Suppressor macrophage treated with lipopolysaccharide for 4 hours (primary cell): ENCODE measurements around the gene ZFTA.
"Not testable (repeated sequence)": the region's sequence is repeated elsewhere in the genome, so short reads cannot be mapped to it uniquely, and the experiment has no call there.

Experiments used
- DNase-seq: peaks from one replicate; pipeline ENCODE4 v3.0.0-alpha.2; 2020

Gene ZFTA

DNA sequence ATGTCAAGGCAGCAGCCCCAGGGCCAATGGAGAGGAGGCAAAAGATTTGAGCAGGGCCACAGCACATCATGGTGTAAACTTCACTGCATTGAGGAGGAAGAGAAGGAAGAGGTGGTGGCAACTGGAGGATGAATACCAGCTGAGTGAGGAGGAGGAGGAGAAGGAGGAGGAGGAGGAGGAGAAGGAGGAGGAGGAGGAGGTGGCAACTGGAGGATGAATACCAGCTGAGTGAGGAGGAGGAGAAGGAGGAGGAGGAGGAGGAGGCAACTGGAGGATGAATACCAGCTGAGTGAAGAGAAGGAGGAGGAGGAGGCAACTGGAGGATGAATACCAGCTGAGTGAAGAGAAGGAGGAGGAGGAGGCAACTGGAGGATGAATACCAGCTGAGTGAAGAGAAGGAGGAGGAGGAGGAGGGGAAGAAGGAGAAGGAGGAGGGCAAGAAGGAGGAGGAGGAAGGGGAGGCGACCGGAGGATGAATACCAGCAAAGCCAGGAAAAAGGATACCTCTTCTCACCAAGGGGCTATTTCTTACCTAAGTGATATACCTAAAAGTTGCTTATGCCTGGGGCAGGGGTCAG is 3.3 kb upstream of the ZFTA start:
- DNase-seq: not testable (repeated sequence)

DNA sequence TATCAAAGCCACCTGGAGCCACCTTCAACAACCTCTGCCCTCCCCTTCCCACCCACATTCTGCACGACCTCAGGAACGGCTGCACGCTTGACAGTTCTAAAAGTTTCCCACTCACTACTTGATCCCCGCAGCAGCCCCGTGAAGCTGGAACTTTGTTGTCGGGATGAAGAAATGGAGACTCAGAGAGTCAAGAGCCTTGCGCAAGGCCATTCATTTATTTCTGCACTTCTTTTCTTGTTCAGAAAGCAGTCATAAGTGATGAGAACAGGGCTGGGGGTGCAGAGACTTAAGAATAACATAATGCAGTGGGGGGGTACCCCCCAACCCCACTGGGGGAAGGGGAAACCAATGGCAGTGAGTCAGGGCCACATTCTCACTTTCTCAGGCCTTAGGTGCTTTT is 2.2 kb upstream of the ZFTA start:
- no peak for DNase-seq

DNA sequence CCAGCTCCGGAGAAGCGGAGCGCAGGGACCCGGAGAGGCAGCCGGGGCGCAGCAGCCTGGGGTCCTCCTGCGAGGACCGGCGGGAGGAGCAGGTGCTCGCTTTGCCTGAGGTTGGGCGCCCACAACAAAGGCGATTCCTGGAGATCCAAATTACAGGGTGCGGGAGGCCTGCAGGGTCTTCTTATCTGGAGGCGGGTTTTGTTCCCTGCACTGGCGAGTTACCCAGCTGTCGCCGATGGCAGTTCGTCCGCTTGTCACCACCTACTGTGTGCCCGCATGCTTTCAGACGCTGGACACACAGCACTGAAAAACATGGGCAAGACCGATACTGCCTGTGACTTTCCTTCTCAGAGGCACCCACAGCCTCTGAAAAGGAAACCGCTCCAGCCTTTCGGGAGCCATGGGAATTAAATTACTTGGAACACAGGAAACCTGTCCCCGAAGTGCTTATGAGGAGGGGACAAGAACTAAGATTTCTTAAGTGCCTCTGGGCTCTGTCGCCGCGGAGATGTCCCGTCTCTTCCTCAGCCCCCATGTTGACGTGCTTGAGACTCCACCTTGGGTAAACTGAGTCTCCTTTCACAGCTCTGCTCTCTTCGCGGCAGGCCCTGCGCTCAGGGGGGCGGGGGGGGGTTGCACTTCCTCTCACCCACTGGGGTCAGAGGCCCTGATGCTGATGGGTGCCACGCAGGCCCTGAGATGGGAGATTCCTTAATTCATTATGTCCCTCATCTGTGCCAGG is 1.3 kb upstream of the ZFTA start:
- DNase-seq: no peak

DNA sequence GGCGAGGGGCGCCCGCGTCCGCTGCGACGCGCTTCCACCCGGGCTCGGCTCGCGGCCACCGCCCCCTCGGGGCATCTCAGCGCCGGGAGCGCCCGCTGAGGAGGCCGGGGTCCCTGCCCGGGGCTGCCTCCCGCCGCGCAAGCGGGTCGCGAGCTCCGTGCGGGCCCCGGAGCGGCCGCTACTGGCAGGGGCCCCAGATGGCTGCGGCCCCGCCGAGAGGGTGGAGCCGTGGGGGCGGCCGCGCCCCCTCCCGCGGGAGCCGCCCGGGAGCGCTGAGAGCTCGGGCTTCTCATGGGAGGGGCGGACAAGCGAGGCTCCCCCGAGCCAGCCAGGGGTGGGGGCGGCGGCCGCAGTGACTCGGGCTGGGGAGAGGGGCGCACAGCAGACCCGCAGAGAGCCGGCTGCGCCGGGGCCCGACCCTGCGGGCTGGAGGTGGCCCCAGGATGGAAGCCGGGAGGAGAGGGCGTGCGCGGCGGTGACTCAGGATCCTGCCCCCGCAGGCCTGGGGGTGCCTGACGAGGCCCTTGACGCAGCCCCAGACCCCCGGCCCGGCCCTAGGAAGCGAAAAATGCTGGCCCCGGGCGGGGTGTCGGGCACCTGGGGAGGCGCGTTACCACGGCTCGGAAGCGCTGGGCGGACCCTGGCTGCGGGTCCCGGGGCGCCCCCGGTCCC is 603 bp upstream of the ZFTA start:
- no peak for DNase-seq

DNA sequence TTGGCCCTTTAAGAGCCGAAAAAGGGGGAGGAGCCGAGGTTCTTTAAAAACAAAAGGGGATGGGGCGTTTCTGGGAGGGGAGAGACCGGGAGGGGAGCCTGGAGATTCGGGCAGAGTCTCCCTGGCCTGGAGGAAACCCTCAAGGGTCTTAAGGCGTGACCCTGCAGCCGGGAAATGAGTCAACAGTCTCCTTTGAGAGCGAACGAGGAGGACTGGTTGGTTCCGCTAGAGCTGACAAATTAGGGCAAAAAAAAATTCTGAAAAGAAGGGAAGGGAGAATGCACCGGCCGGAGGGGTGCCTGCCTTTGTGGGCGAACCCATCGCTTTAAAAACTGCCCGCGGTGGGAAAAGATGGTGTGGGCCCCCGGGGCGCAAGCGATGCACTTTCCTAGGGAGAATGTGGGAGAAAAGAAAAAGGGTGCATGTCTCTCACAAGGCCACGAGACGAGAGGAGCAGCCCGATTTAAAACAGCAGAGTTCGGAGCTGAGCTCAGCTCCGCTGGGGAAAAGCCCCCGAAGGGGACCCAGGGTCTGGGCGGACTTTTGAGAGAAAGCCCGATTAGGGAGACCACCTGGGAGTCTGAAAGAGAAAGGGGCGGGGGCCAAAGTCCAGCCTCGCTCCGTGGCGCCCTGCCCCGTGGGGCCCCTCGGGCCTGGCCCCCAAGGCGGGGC is 874 bp downstream of the ZFTA start:
- DNase-seq: peak; percentile 66

DNA sequence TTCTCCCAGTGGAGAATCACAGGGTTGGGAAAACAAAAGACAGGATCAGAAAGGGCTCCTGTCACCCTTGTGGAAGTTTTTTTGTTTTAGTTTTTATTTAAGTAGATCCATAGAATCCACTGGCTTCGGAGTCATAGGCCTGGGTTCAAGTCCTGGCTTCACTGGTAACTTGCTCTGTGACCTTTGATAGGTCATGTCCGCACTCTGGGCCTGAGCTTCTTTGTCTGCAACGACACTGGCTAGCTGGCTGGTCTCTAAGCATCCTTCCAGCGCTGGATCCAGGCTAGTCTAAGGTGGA is 1.4 kb downstream of the ZFTA start:
- no peak for DNase-seq

DNA sequence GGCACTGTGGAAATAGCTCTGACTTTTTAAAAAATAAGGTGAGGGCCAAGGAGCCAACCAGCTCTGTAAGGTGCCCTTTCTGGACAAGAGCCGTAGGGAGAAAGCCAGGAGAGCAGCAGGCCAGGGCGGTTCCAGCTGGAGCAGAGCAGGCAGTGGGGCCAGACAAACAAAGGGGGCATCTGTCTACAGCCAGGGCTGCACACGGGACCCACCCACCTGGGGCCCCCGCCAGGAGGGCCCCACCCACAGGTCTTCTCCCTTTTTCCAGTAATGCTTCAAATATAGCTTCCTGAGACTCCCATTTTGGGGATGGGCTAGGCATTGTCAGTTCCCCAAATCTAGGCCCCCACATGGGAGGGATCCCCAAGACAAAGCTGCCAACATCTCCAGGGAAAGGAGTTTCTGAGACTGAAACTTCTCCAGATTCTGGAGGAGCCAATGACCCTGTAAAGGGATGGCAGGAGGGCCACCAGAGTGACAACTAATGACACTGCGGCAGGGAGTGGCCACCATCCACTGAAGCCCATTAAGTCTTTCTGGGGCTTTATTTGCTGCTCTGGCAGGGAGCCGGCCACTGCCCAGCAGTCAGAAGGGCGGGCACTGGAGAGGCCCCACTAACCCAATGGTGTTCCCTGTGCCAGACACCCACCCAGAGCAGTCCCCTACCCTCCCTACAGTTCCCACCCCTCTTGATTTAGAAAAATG is 1.9 kb downstream of the ZFTA start:
- DNase-seq: no peak

DNA sequence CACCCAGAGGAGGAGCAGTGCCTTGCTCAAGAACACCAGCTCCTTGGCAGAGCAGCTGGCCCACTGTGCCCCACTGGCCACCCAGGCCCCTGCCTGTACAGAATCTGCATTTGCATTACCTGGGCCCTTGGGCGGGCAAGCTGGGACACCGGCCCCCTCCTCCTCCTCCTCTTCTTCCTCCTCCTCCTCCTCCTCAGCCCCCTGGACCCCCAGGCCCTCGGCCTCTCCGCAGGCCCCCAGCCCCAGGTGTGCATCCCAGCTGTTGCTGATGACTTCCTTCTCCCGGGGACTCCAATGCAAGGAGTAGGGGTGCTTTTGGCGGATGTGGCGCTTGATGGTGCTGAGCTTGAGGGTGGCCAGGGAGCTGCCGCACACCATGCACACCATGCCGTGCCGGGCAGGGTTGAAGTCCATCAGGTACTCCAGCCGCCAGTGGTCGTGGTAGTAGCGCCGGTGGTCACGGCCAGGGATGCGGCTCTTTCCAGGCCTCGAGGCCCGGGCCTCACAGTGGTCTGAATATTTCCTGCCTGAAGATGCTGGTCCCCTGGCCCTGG is 2.8 kb downstream of the ZFTA start:
- no peak for DNase-seq

DNA sequence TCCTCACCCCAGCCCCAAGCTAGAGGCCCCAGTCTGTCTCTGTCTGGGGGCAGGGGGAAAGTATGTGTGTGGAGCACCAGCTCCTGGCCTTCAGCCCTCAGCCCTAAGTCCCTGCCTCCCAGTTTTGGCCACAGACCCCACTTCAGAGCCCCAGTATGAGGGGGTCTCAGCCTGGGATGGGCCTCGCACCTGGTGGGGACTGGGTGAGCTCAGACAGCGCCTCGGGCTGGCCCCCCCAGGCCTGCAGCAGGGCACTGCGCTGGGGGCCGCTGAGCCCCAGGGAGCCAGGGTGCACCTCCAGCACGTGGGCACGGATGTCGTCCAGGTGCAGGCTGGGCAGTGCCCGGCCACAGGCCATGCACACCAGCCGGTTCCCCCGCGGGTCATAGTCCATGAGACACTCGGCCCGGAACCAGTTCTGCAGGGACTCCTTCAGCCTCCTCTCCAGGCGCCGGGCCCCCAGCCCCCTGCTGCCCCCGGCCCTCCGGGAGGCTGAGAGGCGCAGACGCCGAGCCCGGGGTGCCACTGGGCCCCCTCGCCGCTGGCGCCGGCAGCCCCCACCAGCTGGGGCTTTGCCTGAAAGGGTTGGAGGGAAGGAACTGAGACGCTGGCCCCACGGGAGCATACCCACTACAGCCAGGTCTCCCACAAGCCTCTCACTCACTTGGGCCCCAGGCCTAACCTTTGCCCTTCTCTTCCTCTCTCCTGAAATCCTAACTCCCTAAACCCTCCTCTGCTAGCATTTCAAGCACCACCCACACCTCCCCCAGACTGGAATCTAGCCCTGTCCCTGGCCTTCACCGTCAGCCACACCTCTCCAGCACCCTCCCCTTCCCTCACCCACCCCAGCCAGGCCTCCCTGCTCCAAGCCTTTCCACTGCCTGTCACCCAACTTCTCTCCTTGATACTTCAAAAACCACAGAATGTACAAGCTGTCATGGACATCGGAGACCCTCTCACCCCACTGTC is 3.6 kb downstream of the ZFTA start:
- DNase-seq: no peak

DNA sequence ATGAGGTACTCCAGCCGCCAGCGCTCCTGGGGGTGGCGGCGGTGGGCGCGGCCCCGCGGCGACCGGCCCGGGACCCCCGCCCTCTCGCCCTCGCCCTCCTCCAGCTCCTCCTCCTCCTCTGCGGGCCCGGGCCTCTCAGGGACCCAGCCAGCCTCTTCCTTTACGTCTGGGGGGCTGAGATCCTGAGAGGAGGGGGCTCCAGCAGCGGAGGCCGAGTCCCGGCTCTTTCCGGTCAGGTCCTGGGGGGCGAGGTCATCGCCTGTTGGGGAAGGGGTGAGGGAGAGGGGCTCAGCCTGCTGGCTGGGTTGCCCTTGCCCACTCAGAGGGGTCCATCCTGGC is 4.3 kb downstream of the ZFTA start:
- no peak for DNase-seq

DNA sequence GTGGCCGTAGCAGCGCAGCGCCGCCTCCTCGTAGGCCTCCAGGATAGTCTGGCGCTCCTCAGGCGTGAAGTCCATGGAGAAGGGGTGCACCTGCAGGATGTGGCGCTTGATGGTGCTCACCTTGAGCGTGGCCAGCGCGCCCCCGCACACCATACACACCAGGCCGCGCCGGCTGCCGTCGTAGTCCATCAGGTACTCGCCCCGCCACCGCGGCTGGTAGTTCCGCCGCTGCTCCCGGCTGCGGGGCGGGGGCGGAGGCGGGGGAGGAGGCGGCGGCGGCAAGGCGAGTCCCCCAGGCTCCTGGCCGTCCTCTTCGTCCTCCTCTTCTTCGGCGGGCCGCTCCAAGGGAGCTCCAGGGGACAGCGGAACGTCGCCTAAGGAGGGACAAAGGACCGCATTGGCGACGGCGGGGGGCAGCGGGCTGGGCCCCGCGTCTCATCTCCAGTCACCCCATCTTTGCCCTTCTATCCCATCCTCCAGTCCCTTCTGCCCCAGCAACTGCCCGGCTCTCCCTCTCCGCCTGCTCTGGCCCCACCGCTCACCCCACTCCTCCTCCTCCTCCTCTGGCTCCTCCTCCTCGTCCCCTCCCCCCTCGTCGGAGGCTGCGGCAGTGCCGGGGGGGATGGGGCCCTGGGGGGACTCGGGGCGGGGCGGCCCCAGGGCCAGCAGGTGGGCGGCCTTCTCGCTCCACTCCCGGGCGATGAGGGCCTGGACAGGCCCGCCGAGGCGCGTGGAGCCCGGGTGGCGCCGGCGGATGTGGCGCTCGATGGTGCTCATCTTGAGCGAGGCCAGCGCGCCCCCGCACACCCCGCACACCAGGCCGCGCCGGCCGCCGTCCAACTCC is 4.9 kb downstream of the ZFTA start:
- no peak for DNase-seq

DNA sequence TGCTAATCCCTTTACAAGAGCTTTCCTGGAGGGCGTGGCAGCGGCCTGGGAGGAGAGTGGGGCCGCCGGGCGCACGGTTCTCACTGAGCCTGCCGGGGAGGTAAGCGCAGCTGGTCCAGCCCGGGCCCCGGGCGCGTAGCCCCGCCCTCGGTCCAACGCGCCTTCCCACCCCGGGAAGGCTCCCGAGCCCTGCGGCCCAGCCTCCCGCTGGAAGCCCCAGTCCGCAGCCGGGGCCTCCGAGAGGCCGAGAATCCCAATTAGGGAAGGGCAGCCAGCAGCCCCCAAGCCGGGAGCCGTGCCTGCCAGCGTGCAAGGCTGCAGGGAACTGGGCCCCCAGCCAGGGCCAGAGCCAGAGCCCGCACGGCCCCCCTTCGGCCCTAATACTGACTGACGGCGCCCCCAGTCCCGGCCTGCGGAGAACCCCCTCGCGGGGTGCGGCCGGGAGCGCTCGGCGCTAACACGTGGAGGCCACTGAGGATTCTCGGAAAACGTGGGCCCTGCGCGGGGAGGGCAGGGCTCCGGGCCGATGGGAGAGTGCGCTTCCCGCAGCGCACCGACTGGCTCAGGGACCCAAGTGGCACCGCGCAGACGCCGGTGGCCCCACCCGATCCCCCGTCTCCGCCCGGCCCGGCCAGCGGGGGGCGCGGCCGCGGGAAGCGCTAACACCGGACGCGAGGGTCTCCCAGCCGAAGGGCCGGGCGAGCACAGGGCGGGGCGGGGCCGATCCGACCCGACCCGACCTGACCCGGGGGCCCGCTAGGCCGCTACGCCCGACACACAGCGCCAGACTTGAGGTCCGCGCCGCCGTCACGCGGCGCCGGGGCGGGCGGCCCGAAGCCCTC is 5.7 kb downstream of the ZFTA start:
- DNase-seq: no peak

DNA sequence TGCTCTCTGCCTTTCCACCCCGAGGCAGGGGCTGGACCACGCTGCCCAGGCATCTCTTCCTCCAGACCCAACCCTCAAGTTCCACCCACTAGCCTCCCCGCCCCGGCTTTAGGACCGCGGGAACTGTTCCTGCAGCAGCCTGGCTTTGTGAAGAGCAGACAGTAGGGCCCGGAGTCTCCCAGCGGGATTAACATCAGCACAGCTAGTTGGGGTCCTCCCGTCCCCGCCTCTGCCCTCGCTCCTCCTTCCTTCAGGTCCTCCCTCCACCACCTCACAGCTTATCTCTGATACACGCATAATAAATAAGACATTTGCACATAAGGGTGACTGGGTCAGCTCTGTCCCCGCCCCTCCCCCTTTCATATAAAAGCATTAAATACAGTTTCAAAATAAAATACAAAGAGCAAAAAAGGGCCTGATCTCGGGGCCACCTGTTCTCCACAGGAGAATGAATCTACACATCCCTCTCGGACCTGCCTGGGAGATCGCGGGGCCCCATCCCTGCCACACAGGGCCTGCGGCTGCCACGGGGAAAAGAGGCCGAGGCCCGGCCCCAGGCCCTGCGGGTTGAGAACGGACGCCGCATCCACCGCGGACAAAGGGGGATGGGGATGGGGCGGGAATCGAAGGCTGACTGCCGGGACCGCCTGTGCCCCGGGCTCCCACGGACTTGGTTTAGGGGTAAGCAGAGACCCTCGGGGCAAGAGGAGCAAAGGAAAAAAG is 6.5 kb downstream of the ZFTA start:
- no peak for DNase-seq

DNA sequence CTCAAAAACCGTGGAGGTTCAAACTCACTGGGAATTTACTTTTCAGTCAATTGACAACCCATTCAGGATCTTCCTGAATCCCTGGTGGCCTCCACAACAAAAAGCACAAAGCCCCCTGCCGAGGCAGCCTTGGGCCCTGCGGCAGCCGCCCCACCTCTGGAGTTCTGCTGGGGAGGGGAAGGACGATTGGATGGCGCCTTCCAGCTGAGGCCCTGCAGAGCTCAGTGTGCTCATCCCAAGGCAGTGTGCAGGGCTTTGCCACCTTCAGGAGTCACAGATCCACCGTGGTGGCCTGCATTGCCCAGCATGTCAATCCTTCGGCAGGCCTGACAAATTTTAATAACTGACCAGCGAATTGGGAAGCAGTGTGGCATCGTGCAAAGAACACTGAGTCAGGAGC is 7.4 kb downstream of the ZFTA start:
- no peak for DNase-seq

DNA sequence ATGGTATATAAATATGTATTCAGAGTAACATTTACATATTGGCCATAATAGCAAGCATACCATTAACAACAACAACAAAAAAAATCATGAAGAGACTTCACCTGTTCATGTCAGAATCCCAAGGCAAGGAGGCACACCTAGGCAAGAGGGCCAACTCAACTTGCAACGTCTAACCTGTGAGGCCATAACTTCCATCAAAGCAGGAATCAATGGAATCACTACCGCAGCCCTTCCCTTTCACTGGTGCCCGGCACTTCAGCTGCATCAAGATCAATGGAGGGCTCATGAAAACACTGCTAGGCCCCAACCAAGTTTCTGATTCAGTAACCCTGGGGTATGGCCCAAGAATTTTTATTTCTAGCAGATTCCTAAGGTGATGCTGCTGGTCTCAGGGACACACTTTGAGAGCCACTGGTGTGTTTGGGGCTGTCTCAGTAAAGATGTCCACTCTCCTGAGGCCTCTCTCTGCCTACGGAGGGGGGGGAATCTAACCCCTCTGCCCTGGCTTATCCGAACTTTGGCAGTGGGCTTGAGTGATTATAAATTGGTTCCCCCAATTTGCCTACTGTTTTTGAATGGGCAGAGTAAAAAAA is 8.0 kb downstream of the ZFTA start:
- DNase-seq: no peak

DNA sequence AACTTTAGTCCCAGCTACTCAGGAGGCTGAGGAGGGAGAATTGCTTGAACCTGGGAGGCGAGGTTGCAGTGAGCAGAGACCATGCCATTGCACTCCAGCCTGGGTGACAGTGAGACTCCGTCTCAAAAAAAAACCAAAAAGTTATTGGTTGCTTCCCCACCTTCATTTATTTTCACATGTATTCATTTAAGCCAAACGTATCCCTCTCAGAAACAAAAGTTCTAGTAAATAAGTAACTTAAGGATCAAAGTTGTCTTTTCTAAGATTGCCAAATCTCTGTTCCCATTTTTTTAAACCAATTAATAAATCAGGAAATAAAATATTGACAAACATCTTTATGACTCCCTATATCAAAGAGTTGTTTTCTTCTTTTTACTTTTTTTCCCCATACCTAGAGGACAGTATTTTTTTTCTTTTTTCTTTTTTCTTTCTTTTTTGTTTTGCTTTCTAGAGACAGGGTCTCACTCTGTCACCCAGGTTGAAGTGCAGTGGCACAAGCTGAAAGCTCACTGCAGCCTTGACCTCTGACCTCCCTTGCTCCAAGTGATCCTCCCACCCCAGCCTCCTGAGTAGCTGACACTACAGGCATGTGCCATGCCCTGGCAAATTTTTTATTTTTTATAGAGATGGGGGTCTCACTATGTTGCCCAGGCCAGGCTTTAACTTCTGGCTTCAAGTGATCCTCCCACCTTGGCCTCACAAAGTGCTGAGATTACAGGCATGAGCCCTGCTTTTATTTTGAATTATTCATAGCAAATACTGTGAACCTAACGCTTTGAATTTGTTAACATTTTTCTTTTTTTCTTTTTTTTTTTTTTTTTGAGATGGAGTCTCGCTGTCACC is 11.4 kb downstream of the ZFTA start:
- no peak for DNase-seq

DNA sequence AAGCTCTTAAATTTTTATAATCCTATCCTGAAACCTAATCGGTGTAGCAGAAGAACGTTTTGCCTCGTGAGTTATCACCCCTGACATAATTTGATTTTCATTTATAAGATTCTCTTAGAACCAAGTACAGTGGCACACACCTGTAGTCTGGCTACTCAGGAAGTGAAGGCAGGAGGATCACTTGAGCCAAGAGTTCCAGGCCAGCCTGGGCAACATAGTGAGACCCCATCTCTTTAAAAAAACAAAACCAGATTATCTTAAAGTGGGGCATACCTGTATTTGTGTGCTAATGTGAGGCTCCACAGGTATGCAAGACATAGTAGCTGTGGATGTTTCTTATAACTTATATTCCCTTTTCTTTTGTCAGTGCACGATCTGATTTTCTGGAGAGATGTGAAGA is 19.0 kb downstream of the ZFTA start:
- no peak for DNase-seq

DNA sequence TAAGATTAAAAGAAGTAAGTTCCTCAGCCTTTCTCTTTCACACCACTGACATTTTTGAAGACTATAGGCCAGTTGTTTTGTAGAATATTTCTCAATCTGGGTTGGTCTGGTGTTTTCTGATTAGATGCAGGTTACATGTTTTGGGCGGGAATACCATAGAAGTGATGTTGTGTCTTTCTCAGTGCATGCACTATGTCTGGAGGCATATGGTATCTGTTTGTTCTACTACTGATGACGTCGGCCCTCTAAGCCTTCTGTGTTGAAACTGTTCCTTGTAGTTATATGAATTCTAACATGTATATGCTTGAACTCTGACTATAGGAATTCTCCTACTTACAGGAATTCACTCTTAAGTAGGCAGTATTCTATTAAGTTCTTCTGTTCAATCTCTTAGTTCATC is 21.6 kb downstream of the ZFTA start:
- no peak for DNase-seq
